ENCODE measurements around the gene DBP. TPM values are rescaled to one million over a fixed set of nuclear protein-coding genes. Genes with fewer than 3 reads are reported as not detected.
A peak's percentile ranks its signal among the peaks of the same experiment; 100 is the strongest.

The DBP gene
- total and polyA plus RNA-seq, 2 of the 13 experiments (the other 11 are each of a cell fraction or from before 2014, with no cell fraction given), result 1.7 to 5.8 TPM

GRCh38 chr19:48646001-48646721 is 9.0 kb upstream of the DBP start, which contains the start of gene CA11 (continued):
- TF ChIP-seq THRA (CRISPR knock-in tag; IDR thresholded peaks at IDR 0.05; ENCODE audit: borderline replicate concordance), result peak; percentile 47; the same call in 1 of the 2 replicates
- TF ChIP-seq NBN (conservative IDR thresholded peaks at IDR 0.05), result no peak
- TF ChIP-seq NR3C1 (CRISPR knock-in tag; IDR thresholded peaks at IDR 0.05), result no peak
- TF ChIP-seq ZNF460 (CRISPR knock-in tag; IDR thresholded peaks at IDR 0.05; ENCODE audit: borderline replicate concordance), result no peak
- TF ChIP-seq HOXA3 (CRISPR knock-in tag; IDR thresholded peaks at IDR 0.05), result no peak
- no peak for TF ChIP-seq ZNF703 (CRISPR knock-in tag; IDR thresholded peaks at IDR 0.05; ENCODE audit: borderline replicate concordance)
- TF ChIP-seq XBP1 (CRISPR knock-in tag; IDR thresholded peaks at IDR 0.05), result no peak
- no peak for TF ChIP-seq ZNF232 (CRISPR knock-in tag; IDR thresholded peaks at IDR 0.05; ENCODE audit: borderline replicate concordance)
- peak; percentile 89 for TF ChIP-seq THAP11 (CRISPR knock-in tag; IDR thresholded peaks at IDR 0.05)
- TF ChIP-seq ZFP82 (CRISPR knock-in tag; IDR thresholded peaks at IDR 0.05; ENCODE audit: borderline replicate concordance), result no peak
- peak; percentile 51; the same call in 1 of the 2 replicates for TF ChIP-seq BCL3 (CRISPR knock-in tag; IDR thresholded peaks at IDR 0.05)
- 0 out of 2 replicates have a peak, but pooled peaks have one; percentile 20 for TF ChIP-seq MYPOP (CRISPR knock-in tag; IDR thresholded peaks at IDR 0.05)
- 0 out of 2 replicates have a peak, but pooled peaks have one; percentile 33 for TF ChIP-seq ZNF576 (CRISPR knock-in tag; IDR thresholded peaks at IDR 0.05)
- no peak for TF ChIP-seq TEF (CRISPR knock-in tag; IDR thresholded peaks at IDR 0.05)
- TF ChIP-seq ZNF234 (CRISPR knock-in tag; conservative IDR thresholded peaks at IDR 0.05), result no peak
- TF ChIP-seq RXRB (CRISPR knock-in tag; IDR thresholded peaks at IDR 0.05; ENCODE audit: borderline replicate concordance), result 0 out of 2 replicates have a peak, but pooled peaks have one; percentile 17
- TF ChIP-seq E2F2 (CRISPR knock-in tag; IDR thresholded peaks at IDR 0.05; ENCODE audit: borderline replicate concordance), result no peak
- TF ChIP-seq ZNF761 (CRISPR knock-in tag; conservative IDR thresholded peaks at IDR 0.05), result no peak
- TF ChIP-seq HIVEP1 (CRISPR knock-in tag; IDR thresholded peaks at IDR 0.05), result peak; percentile 56; the same call in 1 of the 2 replicates
- TF ChIP-seq FOXK2 (IDR thresholded peaks at IDR 0.05), result no peak
- no peak for TF ChIP-seq CSRNP2 (CRISPR knock-in tag; conservative IDR thresholded peaks at IDR 0.05; ENCODE audit: low read depth)
- 0 out of 2 replicates have a peak, but pooled peaks have one; percentile 27 for TF ChIP-seq KAT8 (CRISPR knock-in tag; IDR thresholded peaks at IDR 0.05)

All from HepG2 (cell line).